ENCODE results near the gene GYPC.
"Not testable (repeated sequence)": the region's sequence is repeated elsewhere in the genome, so short reads cannot be mapped to it uniquely, and the experiment has no call there.

Gene GYPC

DNA sequence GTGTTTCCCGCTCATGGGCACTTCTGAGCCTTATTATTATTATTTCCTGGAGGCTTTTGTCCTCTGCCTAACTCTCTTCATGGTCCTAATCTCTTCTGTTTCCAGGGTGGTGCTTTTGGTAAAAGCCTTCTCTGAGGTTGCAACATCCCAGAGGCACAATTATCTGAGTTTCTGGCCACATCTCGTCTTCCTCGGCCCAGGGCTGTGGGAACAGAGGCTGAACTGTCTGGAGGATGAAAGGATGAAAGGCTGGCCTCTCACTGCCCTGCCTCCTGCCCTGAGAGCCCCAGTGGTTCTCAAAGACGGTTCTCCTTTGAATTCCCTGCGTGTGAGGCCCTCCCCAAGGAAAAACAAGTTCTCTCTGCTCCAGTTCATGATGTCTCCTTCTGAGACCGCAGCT is 13.8 kb downstream of the GYPC start:
- DNase-seq (ENCODE audit: low read depth, low spot score), result no peak

DNA sequence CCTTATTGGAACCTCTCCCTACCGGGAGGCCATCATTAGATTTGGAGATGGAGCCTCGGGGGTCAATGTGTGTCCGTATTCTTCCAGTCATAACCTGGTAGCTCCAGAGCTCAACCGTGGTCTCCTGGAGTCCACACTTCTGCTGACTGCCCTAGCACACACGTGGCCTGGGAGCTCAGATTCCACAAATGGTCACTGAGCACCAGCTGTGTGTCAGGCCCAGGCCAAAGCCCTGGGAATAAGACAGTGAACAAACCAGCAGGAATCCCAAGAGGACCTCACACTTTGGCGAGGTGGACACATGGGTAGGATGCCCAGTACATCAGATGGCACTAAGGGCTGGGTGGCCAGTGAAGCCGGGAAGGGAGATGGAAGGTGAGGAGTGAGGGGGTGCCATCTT is 15.5 kb downstream of the GYPC start:
- DNase-seq (ENCODE audit: low read depth, low spot score), result no peak

DNA sequence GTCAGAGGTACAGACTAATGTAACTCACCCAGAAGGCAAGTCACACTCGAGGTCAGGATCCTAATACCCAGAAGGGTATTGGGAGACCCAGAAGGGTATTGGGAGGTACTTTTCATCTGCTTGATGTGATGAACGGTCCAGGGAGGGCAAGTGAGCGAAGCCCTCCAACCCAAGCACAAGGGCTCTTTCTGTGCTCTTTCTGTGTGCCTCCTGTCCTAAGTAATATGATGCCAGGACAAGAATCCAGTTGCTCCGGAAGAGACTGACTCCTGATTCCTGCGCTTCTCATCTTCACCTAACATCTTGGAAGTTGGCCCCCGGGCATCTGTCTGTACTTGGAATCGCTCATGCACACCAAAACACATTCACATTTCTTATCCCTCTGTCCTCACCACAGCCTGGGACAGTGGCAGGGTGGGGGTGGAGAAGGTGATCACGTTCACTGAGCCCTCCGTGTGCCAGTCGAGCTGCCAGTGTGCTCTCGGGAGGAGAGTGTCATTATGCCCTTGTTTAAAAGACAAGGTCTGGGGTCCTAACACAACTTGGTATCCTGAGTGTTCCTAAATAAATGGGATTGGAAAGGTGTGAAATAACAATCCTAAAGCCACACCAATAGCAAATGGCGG is 17.1 kb downstream of the GYPC start:
- DNase-seq (ENCODE audit: low read depth, low spot score), result no peak

- no peak for DNase-seq (ENCODE audit: low read depth, low spot score)
These were observed 18.3 kb downstream of the GYPC start for GRCh38 chr2:126674075-126674744.

DNA sequence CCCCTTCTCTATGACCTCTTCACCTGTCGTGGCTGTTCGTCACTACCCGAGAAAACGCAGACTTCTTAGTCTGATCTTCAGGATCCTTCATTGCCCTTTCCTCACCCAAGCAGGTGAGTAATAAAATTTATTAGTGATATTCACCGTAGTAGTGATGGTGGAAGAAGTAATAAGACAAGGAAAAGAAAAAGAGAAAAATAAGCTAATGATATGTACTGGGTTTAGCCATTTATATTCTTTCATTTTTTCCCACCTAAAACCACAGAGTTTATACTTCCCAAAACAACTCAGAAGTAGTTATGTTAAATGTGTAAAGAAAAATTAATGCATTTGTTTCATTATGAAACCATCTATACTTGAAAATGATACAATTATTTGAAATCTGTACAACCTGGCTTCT is 19.7 kb downstream of the GYPC start:
- DNase-seq (ENCODE audit: low read depth, low spot score), result no peak

DNA sequence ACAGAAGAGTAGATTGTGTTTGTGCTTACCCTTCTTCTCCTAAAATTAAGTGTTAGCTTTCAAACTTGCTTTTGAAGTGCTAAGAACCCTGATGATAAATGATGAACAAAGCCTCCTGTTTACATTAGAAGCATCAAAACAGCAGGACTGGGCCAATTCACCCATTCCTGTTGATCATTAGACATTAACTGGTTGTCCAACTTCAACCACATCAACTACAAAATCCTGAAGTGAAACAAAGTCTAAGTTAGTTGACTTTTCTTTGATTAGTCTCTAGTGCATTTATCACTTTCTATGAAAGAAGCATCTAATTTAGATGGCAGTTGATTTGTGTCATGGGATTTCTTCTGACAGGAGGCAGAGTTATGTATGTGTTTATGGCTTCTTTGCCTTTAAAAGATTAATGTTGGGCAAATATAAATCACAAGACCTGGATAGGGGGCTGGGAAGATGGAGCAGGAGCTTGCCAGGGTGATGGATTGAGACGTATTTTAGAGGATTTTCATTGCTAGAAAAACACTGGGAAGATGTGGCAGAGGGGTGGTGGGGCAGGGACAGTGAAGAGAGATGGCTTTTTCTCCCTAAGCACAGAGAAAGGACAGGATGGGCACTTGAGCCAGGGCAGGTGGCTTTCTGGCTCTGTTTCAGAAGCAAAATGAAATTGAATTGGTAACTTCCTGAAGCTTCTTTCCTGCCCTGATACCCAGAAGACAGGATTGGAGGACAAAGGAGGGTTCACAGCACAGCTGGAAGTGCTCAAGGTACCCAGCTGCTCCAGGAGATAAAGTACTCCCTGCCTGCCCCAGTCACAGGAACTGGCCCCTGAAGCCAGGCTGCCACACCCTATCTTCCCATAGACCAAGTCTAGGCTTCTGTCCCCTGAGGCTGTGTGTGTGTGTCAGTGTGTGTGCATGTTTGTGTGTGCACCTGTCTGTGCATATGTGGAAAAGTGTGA is 20.5 kb downstream of the GYPC start:
- no peak for DNase-seq (ENCODE audit: low read depth, low spot score)

DNA sequence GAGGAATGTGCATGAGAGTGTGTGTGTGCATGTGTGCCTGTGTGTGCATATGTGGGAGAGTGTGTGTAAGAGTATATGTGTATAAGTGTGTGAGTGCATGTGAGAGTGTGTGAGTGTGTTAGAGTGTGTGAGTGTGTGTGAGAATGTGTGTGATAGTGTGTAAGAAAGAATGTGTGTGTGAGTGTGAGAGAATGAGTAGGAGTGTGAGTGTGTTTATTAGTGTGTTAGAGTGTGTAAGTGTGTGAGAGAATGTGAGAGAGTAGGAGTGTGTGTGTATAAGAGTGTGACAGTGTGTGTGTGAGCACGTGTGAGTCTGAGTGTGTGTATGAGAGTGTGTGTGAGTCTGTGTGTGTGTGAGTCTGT is 21.2 kb downstream of the GYPC start:
- no peak for DNase-seq (ENCODE audit: low read depth, low spot score)

DNA sequence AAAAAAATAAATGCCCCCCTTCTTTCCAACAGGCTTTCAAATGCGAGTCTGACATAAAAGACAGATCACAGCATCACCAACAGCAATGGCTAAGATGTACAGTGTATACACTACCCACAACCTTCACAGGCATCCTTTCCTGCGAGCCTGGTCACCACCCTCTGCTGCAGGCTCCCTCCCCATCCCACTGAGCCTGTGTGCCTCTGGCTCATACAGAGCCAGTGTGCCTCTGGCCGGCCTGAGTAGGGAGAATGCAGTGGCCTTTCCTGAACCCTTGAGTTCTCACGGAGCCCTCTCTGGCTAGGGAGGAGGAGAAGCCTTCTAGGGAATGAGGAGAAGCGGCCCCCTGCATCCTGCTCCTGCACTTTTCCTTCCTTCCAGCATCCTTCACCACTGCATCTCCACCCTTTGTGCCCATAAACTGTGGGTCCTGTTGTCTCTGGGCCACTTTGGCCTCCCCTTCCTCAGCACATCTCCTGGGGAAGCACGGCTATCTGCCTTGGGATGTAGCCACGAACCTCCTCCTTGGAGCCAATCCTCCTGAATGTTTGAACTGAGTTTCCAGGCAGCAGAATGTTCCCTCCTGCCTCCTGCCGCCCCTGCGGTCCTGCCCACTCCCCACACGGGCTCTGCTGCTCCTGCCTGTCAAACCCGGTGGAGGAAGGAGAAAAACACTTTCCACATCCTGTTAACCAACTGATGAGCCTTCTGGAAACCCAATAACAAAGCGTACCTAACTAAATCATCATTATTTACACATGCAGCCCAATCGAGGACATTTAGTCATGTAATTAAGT is 22.5 kb downstream of the GYPC start:
- DNase-seq (ENCODE audit: low read depth, low spot score), result no peak

DNA sequence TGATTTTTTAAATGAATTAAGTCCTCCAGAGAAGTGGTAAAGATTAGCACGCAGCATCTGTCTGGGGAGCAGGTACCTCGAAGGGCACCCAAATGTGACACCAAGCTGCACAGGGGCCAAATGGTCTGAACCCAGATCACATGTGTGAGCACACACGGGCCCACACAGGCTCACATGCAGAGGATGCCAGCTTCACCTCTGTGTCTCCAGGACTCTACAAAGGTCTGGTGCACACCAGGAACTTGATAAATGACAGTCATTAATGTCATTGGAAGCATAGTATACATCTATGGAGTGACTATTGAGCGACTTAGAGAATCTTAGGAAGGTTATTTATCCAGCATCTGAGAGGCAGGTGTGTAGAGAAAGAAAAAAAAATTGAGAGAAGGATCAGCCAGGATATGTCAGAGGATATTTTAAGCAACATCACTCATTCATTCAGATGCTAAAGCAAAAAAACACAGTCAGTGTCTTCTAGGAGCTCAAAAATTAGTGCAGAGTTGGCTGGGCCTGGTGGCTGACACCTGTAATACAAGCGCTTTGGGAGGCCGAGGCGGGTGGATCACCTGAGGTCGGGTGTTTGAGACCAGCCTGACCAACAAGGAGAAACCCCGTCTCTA is 23.2 kb downstream of the GYPC start:
- DNase-seq (ENCODE audit: low read depth, low spot score), result no peak

- no peak for DNase-seq (ENCODE audit: low read depth, low spot score)
These were observed 25.5 kb downstream of the GYPC start for GRCh38 chr2:126681505-126681904.

DNA sequence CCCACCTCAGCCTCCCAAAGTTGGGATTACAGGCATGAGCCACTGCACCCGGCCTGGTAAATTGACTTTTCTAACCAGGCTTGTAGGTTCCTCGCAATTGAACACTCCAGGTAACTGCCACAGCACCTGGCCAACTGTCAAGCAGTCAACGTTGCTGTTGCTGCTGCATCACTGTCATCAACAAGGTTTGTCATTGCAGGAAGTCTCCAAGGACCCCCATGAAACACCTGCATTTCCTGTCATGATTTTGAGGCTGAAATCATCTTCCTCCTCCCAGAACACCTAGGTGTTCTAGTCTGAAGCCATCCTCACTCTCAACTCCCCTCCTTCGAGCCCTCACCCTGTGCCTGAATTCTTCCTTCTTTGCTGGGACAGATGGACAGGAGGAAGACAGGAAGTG is 29.7 kb downstream of the GYPC start:
- DNase-seq (ENCODE audit: low read depth, low spot score), result no peak

GRCh38 chr2:126686286-126686685 is 30.3 kb downstream of the GYPC start:
- DNase-seq (ENCODE audit: low read depth, low spot score), result no peak

- no peak for DNase-seq (ENCODE audit: low read depth, low spot score)
These were observed 31.0 kb downstream of the GYPC start for GRCh38 chr2:126686841-126687485.

GRCh38 chr2:126687503-126687902 is 31.5 kb downstream of the GYPC start:
- DNase-seq (ENCODE audit: low read depth, low spot score), result no peak

DNA sequence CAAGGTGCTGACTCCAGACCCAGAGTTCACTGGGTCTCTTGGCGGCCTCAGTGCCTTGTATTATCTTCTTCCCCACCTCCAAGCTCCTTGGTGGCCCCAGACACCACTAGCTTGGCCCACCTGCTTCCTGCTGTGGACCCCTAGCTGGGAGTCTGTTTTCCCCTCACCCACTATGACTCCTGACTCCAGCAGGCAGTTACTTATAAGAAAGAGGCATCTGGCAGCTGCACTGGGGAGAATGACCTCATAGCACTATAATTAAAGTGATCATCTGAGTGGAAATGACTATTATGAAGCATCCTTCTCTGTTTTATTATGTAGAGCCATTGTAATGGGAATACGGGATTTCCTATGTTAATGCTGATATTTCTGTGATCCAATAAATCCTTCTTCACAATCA is 32.6 kb downstream of the GYPC start:
- DNase-seq (ENCODE audit: low read depth, low spot score), result not testable (repeated sequence)

DNA sequence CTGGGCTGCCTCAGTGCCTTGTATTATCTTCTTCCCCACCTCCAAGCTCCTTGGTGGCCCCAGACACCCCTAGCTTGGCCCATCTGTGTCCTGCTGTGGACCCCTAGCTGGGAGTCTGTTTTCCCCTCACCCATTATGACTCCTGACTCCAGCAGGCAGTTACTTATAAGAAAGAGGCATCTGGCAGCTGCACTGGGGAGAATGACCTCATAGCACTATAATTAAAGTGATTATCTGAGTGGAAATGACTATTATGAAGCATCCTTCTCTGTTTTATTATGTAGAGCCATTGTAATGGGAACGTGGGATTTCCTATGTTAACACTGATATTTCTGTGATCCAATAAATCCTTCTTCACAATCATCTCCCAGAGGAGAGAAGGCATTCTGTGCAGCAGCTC is 36.3 kb downstream of the GYPC start:
- DNase-seq (ENCODE audit: low read depth, low spot score), result not testable (repeated sequence)

- DNase-seq (ENCODE audit: low read depth, low spot score), result not testable (repeated sequence)
These were observed 37.1 kb downstream of the GYPC start for GRCh38 chr2:126692934-126693592.

- no peak for DNase-seq (ENCODE audit: low read depth, low spot score)
These were observed 40.9 kb downstream of the GYPC start for GRCh38 chr2:126696644-126697520.

GRCh38 chr2:126698376-126698775 is 42.4 kb downstream of the GYPC start:
- no peak for DNase-seq (ENCODE audit: low read depth, low spot score)
